ENCODE data around the gene SAFB.

DNA sequence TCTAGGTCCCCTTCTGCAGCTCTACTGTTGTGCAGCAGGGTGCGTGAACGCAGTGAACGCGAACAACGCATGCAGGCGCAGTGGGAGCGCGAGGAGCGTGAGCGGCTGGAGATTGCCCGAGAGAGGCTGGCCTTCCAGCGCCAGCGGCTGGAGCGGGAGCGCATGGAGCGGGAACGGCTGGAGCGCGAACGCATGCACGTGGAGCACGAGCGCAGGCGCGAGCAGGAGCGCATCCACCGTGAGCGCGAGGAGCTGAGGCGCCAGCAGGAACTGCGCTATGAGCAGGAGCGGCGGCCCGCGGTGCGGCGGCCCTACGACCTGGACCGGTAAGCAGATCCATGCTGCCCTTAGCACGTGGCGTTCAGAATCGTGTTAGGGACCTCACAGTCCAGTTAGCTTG is 38.6 kb downstream of the SAFB start:
- no peak for TF ChIP-seq BACH2 (CRISPR knock-in tag; IDR thresholded peaks at IDR 0.05; ENCODE audit: borderline replicate concordance)
- TF ChIP-seq OSR1 (CRISPR knock-in tag; IDR thresholded peaks at IDR 0.05) = no peak
- no peak for TF ChIP-seq TCF4 (CRISPR knock-in tag; IDR thresholded peaks at IDR 0.05; ENCODE audit: borderline replicate concordance)
- TF ChIP-seq ESRRG (CRISPR knock-in tag; IDR thresholded peaks at IDR 0.05) = no peak
- TF ChIP-seq, protein P1, sequence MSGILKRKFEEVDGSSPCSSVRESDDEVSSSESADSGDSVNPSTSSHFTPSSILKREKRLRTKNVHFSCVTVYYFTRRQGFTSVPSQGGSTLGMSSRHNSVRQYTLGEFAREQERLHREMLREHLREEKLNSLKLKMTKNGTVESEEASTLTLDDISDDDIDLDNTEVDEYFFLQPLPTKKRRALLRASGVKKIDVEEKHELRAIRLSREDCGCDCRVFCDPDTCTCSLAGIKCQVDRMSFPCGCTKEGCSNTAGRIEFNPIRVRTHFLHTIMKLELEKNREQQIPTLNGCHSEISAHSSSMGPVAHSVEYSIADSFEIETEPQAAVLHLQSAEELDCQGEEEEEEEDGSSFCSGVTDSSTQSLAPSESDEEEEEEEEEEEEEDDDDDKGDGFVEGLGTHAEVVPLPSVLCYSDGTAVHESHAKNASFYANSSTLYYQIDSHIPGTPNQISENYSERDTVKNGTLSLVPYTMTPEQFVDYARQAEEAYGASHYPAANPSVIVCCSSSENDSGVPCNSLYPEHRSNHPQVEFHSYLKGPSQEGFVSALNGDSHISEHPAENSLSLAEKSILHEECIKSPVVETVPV (CRISPR knock-in tag; IDR thresholded peaks at IDR 0.05) = no peak
